Measurements from ENCODE around the gene PARD6G. TPM values are rescaled to one million over a fixed set of nuclear protein-coding genes. Genes with fewer than 3 reads are reported as not detected.

The PARD6G gene
- total RNA-seq, 1 experiment from 2014 or later, result 5.4 TPM

DNA sequence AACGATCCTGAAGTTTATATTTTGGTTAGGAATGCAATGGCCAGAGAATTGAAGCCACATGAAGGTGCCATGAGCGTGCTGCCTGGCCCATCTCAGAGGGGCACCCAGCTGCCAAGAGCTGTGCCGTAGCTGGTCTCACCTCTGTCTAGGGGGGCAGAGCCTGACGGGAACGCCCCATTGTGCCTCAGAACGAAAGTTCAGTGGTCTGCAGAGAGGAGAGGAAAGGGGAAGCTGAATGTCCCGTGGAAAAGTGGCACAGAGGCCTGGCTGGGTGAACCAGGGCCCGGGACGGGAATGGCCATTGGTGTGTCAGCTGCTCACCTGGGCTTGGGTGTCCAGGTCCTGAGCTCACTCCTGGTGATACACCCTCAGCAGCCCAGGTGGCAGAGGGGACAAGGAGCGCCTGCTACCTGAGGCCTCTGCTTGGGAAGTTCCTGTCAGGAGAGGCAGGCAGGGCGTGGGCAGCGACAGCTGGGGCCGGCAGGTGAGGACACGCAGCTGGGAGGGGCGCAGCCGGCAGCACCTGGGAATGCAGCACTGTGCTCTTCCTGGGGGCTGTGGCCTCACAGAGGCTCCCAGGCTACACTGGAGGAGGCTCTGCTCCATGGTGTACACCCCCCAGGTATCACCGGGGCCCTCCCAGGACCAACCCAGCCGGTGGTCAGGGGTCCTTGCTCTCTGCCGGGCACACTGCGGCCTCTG is 67.3 kb downstream of the PARD6G start:
- POLR2A ChIA-PET (ENCODE audit: unreplicated experiment), result no interaction called here
- no peaks in the 10 kb centered on the region for H3K9me3 ChIP-seq (ENCODE audit: low read length)
- no peak overlapping the region for H3K4me3 ChIP-seq (ENCODE audit: low read length)
- no peaks in the 10 kb centered on the region for H3K9me2 ChIP-seq (replicated peaks; ENCODE audit: low read length)
- no peaks in the 10 kb centered on the region for H3K4me1 ChIP-seq (ENCODE audit: insufficient read depth, low read length)
- no peak for DNase-seq
- no peaks in the 10 kb centered on the region for H3K79me2 ChIP-seq (ENCODE audit: low read length)
- H2AFZ ChIP-seq (ENCODE audit: low read length), result no peak overlapping the region
- CTCF ChIA-PET, result no interaction called here
- intact Hi-C loops (cut with micrococcal nuclease), result no loop called here
- ATAC-seq, result no peak
- H3K27ac ChIP-seq (ENCODE audit: low read length), result no peak overlapping the region
- H3K27me3 ChIP-seq (ENCODE audit: low read length), result no peaks in the 10 kb centered on the region
- H3K9ac ChIP-seq (ENCODE audit: low read length), result no peak overlapping the region
- BruUV-seq (replicated peaks), result no TSS peak
- TF ChIP-seq EZH2phosphoT487 (IDR thresholded peaks at IDR 0.05; ENCODE audit: borderline replicate concordance, low read length), result no peak
- TF ChIP-seq, protein P1, sequence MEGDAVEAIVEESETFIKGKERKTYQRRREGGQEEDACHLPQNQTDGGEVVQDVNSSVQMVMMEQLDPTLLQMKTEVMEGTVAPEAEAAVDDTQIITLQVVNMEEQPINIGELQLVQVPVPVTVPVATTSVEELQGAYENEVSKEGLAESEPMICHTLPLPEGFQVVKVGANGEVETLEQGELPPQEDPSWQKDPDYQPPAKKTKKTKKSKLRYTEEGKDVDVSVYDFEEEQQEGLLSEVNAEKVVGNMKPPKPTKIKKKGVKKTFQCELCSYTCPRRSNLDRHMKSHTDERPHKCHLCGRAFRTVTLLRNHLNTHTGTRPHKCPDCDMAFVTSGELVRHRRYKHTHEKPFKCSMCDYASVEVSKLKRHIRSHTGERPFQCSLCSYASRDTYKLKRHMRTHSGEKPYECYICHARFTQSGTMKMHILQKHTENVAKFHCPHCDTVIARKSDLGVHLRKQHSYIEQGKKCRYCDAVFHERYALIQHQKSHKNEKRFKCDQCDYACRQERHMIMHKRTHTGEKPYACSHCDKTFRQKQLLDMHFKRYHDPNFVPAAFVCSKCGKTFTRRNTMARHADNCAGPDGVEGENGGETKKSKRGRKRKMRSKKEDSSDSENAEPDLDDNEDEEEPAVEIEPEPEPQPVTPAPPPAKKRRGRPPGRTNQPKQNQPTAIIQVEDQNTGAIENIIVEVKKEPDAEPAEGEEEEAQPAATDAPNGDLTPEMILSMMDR (conservative IDR thresholded peaks at IDR 0.05; ENCODE audit: low read depth, low read length), result no peak
- TF ChIP-seq EZH2 (IDR thresholded peaks at IDR 0.05; ENCODE audit: low read length, unreplicated experiment), result no peak
- H4K20me1 ChIP-seq (ENCODE audit: low read length), result no peaks in the 10 kb centered on the region
- no peak overlapping the region for H3K4me2 ChIP-seq (ENCODE audit: low read length)
- H3K36me3 ChIP-seq (ENCODE audit: low read depth, low read length), result no peaks in the 10 kb centered on the region
- H3F3A ChIP-seq (ENCODE audit: low read length, unreplicated experiment), result no peaks in the 10 kb centered on the region

DNA sequence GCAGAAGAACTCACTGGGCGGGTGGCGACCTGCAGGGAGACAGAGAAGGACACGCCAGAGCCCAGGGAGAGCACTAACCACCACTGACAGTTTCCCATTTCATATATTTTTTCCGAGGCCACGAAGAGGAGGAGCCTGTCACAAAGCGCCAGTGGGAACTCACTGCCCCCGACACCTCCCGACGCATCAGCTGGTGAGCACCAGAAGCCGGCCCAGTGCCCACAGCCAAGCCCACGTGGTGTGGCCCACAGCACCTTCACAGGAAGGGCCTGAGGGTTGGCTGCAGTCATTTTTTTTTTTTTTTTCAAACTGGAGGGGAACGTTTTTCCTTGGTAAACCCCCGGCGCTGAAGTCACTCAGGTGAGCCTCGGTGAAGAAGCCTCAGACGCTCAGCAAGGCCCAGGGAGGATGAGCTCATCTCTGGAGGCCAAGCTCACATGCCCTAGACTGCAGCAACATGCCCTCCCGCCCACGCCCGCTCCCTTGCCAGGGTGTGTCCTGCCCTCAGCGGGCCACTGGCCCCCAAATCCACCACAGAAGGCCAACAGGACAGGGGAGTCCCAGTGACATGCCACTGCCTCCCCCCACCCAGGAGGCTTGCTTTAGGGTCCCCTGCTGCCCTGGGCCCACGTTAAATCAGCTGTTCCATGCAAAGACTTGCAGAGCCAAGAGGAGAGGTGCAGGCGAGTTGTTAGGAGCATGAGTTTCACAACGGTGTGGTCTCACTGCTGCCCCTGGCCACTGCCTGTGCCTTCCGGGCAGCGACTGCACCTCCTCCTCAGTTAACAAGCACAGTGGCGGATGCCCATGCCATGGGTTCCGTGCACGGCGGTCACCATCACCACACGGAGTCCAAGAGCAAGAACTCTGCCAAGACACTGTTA is 68.1 kb downstream of the PARD6G start:
- no peaks in the 10 kb centered on the region for H3K27me3 ChIP-seq (ENCODE audit: low read length)
- intact Hi-C loops (cut with micrococcal nuclease), result no loop called here

More for the DNA sequence above, 68.1 kb downstream of the PARD6G start:
- H3K9me2 ChIP-seq (replicated peaks; ENCODE audit: low read length), result no peaks in the 10 kb centered on the region
- no peaks in the 10 kb centered on the region for H3K4me1 ChIP-seq (ENCODE audit: insufficient read depth, low read length)
- no TSS peak for BruUV-seq (replicated peaks)
- no peak overlapping the region for H3K4me2 ChIP-seq (ENCODE audit: low read length)
- DNase-seq (no peak), ATAC-seq (no peak)
- H4K20me1 ChIP-seq (ENCODE audit: low read length), result no peaks in the 10 kb centered on the region
- H2AFZ ChIP-seq (ENCODE audit: low read length), result no peak overlapping the region
- TF ChIP-seq, protein P1 (conservative IDR thresholded peaks at IDR 0.05; ENCODE audit: low read depth, low read length), result no peak
- no peak for TF ChIP-seq EZH2 (IDR thresholded peaks at IDR 0.05; ENCODE audit: low read length, unreplicated experiment)
- no peak for TF ChIP-seq EZH2phosphoT487 (IDR thresholded peaks at IDR 0.05; ENCODE audit: borderline replicate concordance, low read length)
- no peak overlapping the region for H3K27ac ChIP-seq (ENCODE audit: low read length)
- no peaks in the 10 kb centered on the region for H3K79me2 ChIP-seq (ENCODE audit: low read length)
- no peaks in the 10 kb centered on the region for H3K36me3 ChIP-seq (ENCODE audit: low read depth, low read length)
- ChIA-PET POLR2A (ENCODE audit: unreplicated experiment) (no interaction called here), CTCF (no interaction called here)
- H3K4me3 ChIP-seq (ENCODE audit: low read length), result no peak overlapping the region
- no peaks in the 10 kb centered on the region for H3F3A ChIP-seq (ENCODE audit: low read length, unreplicated experiment)
- H3K9ac ChIP-seq (ENCODE audit: low read length), result no peak overlapping the region
- H3K9me3 ChIP-seq (ENCODE audit: low read length), result no peaks in the 10 kb centered on the region

Data from PC-3 (cell line).